GM12891 (cell line): ENCODE measurements around the gene CCR2.
"Not testable (repeated sequence)": the region's sequence is repeated elsewhere in the genome, so short reads cannot be mapped to it uniquely, and the experiment has no call there.

Experiments
- POLR2A ChIP-seq: IDR thresholded peaks from 2 replicates; pipeline ENCODE4 v1.6.1; 2011; ENCODE audit warnings: low read depth, low read length, control low read depth
- TAF1 ChIP-seq: IDR thresholded peaks from 2 replicates; pipeline ENCODE4 v1.6.1; 2011; ENCODE audit warnings: low read depth, low read length, control low read depth

DNA sequence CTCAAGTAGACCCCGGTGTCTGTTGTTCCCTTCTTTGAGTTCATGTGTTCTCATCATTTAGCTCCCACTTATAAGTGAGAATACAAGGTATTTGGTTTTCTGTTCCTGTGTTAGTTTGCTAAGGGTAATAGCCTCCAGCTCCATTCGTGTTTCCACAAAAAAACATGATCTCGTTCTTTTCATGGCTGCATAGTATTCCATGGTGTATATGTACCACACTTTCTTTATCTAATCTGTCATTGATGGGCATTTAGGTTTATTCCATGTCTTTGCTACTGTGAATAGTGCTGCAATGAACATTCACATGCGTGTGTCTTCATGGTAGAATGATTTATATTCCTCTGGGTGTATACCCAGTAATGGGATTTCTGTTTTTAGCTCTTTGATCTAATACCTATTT lies 49.0 kb downstream of the CCR2 start:
- TF ChIP-seq POLR2A, TAF1: not testable (repeated sequence)
